K562 (cell line): ENCODE results near the gene PRKG1. TPM values are rescaled to one million over a fixed set of nuclear protein-coding genes. Genes with fewer than 3 reads are reported as not detected.

Experiments
- CBX3 ChIP-seq, 2 experiments: IDR thresholded peaks; 1 replicate in 1 of 2; 2 replicates in 1 of 2; pipeline ENCODE4 v1.6.1; 2012; ENCODE audit warnings: inconsistent platforms in 2 of 2, low read length in 2 of 2, borderline replicate concordance in 1 of 2, control low read depth in 1 of 2
- CSDE1 ChIP-seq, 2 experiments: fragments of 450-650 bp; IDR thresholded peaks; 2 replicates each; pipeline ENCODE4 v1.6.1; 2016; ENCODE audit warnings: mild to moderate bottlenecking in 1 of 2
- MYC ChIP-seq, 2 experiments: fragments of 250-450 bp in 1 of 2; sonication (Bioruptor Pico) in 1 of 2; IDR thresholded peaks; 2 replicates each; pipeline versions ENCODE4 v1.5.1 to v1.6.1; 2012 to 2021; ENCODE audit warnings: low read depth in 2 of 2, borderline replicate concordance in 1 of 2, improper control_type of control experiment in 1 of 2, low read length in 1 of 2, mild to moderate bottlenecking in 1 of 2, moderate library complexity in 1 of 2
- NR1H2 ChIP-seq: sonication (generic); formaldehyde crosslinking; IDR thresholded peaks from 2 replicates; pipeline ENCODE4 v1.4.0; 2020; ENCODE audit warnings: mild to moderate bottlenecking, missing genetic modification reagents
- TARDBP ChIP-seq: fragments of 450-650 bp; IDR thresholded peaks from 2 replicates; pipeline ENCODE4 v1.6.1; 2016
- XRCC4 ChIP-seq: IDR thresholded peaks from one replicate; pipeline ENCODE4 v1.6.1; 2011; ENCODE audit not compliant: insufficient read depth, insufficient read length; ENCODE audit errors: extremely low read depth
- polyA plus RNA-seq, 8 experiments: library from polyadenylated mRNA; depleted of rRNA in 4 of 8; stranded (reverse) in 5 of 8; unstranded in 3 of 8; fragments of >200 nt; fragmentation: Nextera tagmentation in 2 of 8; fragmentation: Illumina TruSeq in 1 of 8; extraction: Ambion mirVana in 2 of 8; extraction: Trizol in 1 of 8; gene quantifications; 2 replicates each; pipeline versions ENCODE4 v1.2.1 to v1.2.3, GENCODE V29; 2011 to 2014; ENCODE audit warnings: inconsistent platforms in 1 of 8, missing spikeins in 1 of 8
- total RNA-seq, 7 experiments: library from RNA; depleted of rRNA in 6 of 7; stranded (reverse); fragments of >200 nt in 6 of 7; fragmentation: Illumina TruSeq in 2 of 7; extraction: Trizol in 2 of 7; gene quantifications; 2 replicates each; pipeline versions ENCODE4 v1.2.1 to v1.2.3, GENCODE V29; 2011 to 2021; ENCODE audit warnings: low replicate concordance in 1 of 7
- TF ChIP-seq, protein P1 (sequence below), 2 experiments: fragments of 450-650 bp; formaldehyde crosslinking in 1 of 2; IDR thresholded peaks; 2 replicates each; pipeline versions ENCODE4 v1.4.0 to v1.6.1; 2014 to 2020; ENCODE audit warnings: mild to moderate bottlenecking in 2 of 2, borderline replicate concordance in 1 of 2, low read depth in 1 of 2
- TF ChIP-seq, protein P2 (sequence below): sonication (generic); formaldehyde crosslinking; IDR thresholded peaks from 2 replicates; pipeline ENCODE4 v1.4.0; 2020; ENCODE audit warnings: mild to moderate bottlenecking, missing genetic modification reagents

The PRKG1 gene
- total and polyA plus RNA-seq, 9 of the 15 experiments (the other 6 are each of a cell fraction or from before 2014, with no cell fraction given) = 0.22 TPM; not detected in 8

DNA sequence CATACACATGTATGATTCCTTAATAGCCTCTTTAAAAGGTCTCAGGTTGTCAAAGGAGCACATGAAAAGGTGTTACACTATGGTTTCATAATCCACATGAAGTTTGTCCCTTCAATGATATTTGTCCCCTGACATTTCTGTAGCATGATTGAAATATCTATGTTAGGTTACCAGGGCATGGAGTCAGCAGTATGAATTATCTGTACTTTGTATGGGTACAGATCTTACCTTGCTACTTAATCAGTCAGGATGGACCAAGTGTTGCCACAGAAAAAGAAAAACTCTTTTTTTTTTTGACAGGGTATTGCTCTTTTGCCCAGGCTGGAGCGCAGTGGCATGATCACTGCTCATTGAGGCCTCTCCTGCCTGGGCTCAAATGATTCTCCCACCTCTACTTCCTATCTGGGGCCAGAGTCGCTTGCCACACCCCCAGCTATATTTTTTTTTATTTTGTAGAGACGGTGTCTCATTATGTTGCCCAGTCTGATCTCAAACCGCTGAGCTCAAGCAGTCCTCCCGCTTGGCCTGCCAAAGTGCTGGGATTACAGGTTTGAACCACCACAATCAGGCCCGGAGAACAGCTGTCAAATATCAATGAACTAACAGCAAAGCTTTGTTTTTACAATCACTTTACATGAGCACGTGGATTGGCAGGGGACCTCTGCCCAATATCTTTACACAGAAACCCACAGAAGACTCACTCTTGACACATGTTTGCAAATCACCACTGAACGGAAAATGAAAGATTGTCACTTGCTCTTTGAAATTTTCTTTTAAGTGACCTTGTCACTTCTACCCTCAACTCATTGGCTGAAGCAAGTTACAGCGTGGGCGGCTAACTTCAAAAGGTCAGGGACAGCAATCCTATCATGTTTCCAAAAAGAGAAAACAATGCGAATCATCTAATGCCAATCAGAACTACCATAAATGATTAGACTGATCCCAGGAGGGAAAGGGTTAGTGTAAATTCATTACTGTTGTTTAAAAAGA is 140.2 kb downstream of the PRKG1 start (continued):
- TF ChIP-seq, protein P1, sequence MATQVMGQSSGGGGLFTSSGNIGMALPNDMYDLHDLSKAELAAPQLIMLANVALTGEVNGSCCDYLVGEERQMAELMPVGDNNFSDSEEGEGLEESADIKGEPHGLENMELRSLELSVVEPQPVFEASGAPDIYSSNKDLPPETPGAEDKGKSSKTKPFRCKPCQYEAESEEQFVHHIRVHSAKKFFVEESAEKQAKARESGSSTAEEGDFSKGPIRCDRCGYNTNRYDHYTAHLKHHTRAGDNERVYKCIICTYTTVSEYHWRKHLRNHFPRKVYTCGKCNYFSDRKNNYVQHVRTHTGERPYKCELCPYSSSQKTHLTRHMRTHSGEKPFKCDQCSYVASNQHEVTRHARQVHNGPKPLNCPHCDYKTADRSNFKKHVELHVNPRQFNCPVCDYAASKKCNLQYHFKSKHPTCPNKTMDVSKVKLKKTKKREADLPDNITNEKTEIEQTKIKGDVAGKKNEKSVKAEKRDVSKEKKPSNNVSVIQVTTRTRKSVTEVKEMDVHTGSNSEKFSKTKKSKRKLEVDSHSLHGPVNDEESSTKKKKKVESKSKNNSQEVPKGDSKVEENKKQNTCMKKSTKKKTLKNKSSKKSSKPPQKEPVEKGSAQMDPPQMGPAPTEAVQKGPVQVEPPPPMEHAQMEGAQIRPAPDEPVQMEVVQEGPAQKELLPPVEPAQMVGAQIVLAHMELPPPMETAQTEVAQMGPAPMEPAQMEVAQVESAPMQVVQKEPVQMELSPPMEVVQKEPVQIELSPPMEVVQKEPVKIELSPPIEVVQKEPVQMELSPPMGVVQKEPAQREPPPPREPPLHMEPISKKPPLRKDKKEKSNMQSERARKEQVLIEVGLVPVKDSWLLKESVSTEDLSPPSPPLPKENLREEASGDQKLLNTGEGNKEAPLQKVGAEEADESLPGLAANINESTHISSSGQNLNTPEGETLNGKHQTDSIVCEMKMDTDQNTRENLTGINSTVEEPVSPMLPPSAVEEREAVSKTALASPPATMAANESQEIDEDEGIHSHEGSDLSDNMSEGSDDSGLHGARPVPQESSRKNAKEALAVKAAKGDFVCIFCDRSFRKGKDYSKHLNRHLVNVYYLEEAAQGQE (IDR thresholded peaks at IDR 0.05; ENCODE audit: borderline replicate concordance) = no peak
- TF ChIP-seq, protein P1 (CRISPR knock-in tag; IDR thresholded peaks at IDR 0.05; ENCODE audit: low read depth) = no peak
- no peak for TF ChIP-seq XRCC4
- TF ChIP-seq CSDE1 (IDR thresholded peaks at IDR 0.05) = no peak
- TF ChIP-seq TARDBP = no peak
- no peak for TF ChIP-seq CBX3 (IDR thresholded peaks at IDR 0.05; ENCODE audit: borderline replicate concordance in 1 of 2, low read length in 2 of 2)
- TF ChIP-seq MYC (IDR thresholded peaks at IDR 0.05; ENCODE audit: low read depth, low read length) = no peak
- no peak for TF ChIP-seq MYC (CRISPR knock-in tag; IDR thresholded peaks at IDR 0.05; ENCODE audit: borderline replicate concordance, low read depth)
- TF ChIP-seq NR1H2 (CRISPR knock-in tag) = no peak
- TF ChIP-seq, protein P2, sequence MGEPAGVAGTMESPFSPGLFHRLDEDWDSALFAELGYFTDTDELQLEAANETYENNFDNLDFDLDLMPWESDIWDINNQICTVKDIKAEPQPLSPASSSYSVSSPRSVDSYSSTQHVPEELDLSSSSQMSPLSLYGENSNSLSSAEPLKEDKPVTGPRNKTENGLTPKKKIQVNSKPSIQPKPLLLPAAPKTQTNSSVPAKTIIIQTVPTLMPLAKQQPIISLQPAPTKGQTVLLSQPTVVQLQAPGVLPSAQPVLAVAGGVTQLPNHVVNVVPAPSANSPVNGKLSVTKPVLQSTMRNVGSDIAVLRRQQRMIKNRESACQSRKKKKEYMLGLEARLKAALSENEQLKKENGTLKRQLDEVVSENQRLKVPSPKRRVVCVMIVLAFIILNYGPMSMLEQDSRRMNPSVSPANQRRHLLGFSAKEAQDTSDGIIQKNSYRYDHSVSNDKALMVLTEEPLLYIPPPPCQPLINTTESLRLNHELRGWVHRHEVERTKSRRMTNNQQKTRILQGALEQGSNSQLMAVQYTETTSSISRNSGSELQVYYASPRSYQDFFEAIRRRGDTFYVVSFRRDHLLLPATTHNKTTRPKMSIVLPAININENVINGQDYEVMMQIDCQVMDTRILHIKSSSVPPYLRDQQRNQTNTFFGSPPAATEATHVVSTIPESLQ (CRISPR knock-in tag) = no peak
